WTC11 (cell line): ENCODE data around the gene PLD5. TPM values are rescaled to one million over a fixed set of nuclear protein-coding genes. Genes with fewer than 3 reads are reported as not detected.

ENCODE experiments used
- ATAC-seq: fragments of 200-7000 bp; cut with Tn5 transposase; 2 replicates; pipeline ENCODE4 v1.10.0; 2021; ENCODE audit warnings: mild to moderate bottlenecking, moderate library complexity
- CTCF ChIA-PET: fragments of 300-600 bp; sonication (Branson Sonifier 250); formaldehyde crosslinking; loops from one replicate; lab custom pipeline; 2021; ENCODE audit warnings: antibody characterized with exemption; lab: Charles Lee
- POLR2A ChIA-PET: fragments of 350-600 bp; sonication (Branson Sonifier 250); formaldehyde crosslinking; loops from one replicate; lab custom pipeline; 2021; ENCODE audit warnings: antibody characterized with exemption; lab: Charles Lee
- DNase-seq: peaks from one replicate; pipeline ENCODE4 v3.0.0; 2021; ENCODE audit warnings: low spot score
- H3K27ac Mint-ChIP-seq: 2 replicates; pipeline ENCODE4 v1.8.0; 2021; ENCODE audit warnings: mixed read lengths
- H3K27me3 Mint-ChIP-seq: 2 replicates; pipeline ENCODE4 v1.8.0; 2021; ENCODE audit warnings: low read depth, mild to moderate bottlenecking, moderate library complexity, mixed read lengths
- H3K36me3 Mint-ChIP-seq: 2 replicates; pipeline ENCODE4 v1.8.0; 2021; ENCODE audit warnings: mixed read lengths
- H3K4me1 Mint-ChIP-seq: 2 replicates; pipeline ENCODE4 v1.8.0; 2022; ENCODE audit warnings: mixed read lengths
- H3K4me3 Mint-ChIP-seq: 2 replicates; pipeline ENCODE4 v1.8.0; 2021; ENCODE audit warnings: mild to moderate bottlenecking, moderate library complexity, mixed read lengths
- H3K9me3 Mint-ChIP-seq: 2 replicates; pipeline ENCODE4 v1.8.0; 2021; ENCODE audit warnings: mixed read lengths
- CREB1 ChIP-seq: sonication (generic); formaldehyde crosslinking; IDR thresholded peaks from 2 replicates; pipeline ENCODE4 v1.8.0; 2023; ENCODE audit warnings: mild to moderate bottlenecking, missing genetic modification reagents
- ELF4 ChIP-seq: sonication (generic); formaldehyde crosslinking; IDR thresholded peaks from 2 replicates; pipeline ENCODE4 v1.8.1; 2022; ENCODE audit warnings: low read depth, mild to moderate bottlenecking, moderate library complexity, missing genetic modification reagents
- FOXJ3 ChIP-seq: sonication (generic); formaldehyde crosslinking; IDR thresholded peaks from 2 replicates; pipeline ENCODE4 v1.9.0; 2021; ENCODE audit warnings: missing genetic modification reagents, mild to moderate bottlenecking, borderline replicate concordance
- FOXK1 ChIP-seq: sonication (generic); formaldehyde crosslinking; IDR thresholded peaks from 2 replicates; pipeline ENCODE4 v1.8.0; 2022; ENCODE audit warnings: mild to moderate bottlenecking, moderate library complexity, missing genetic modification reagents
- FOXP1 ChIP-seq: sonication (generic); formaldehyde crosslinking; IDR thresholded peaks from 2 replicates; pipeline ENCODE4 v1.8.0; 2022; ENCODE audit warnings: missing genetic modification reagents, mild to moderate bottlenecking, moderate library complexity, borderline replicate concordance
- IRF2 ChIP-seq: sonication (generic); formaldehyde crosslinking; IDR thresholded peaks from 2 replicates; pipeline ENCODE4 v1.8.0; 2022; ENCODE audit warnings: low read depth, missing genetic modification reagents, borderline replicate concordance
- KAT7 ChIP-seq: sonication (generic); formaldehyde crosslinking; IDR thresholded peaks from 2 replicates; pipeline ENCODE4 v1.8.1; 2023; ENCODE audit warnings: missing genetic modification reagents, mild to moderate bottlenecking, borderline replicate concordance
- NR2C2 ChIP-seq: sonication (generic); formaldehyde crosslinking; IDR thresholded peaks from 2 replicates; pipeline ENCODE4 v1.8.0; 2022; ENCODE audit warnings: mild to moderate bottlenecking, missing genetic modification reagents
- RORB ChIP-seq: fragments of 250-450 bp; sonication (Bioruptor Pico); IDR thresholded peaks from 2 replicates; pipeline ENCODE4 v1.9.0; 2021; ENCODE audit warnings: mild to moderate bottlenecking
- TCF7 ChIP-seq: sonication (generic); formaldehyde crosslinking; IDR thresholded peaks from 2 replicates; pipeline ENCODE4 v1.8.0; 2022; ENCODE audit warnings: mild to moderate bottlenecking, low read depth, missing genetic modification reagents, moderate library complexity
- ZNF219 ChIP-seq: sonication (generic); formaldehyde crosslinking; IDR thresholded peaks from 2 replicates; pipeline ENCODE4 v1.8.0; 2023; ENCODE audit warnings: missing genetic modification reagents, mild to moderate bottlenecking, borderline replicate concordance
- total RNA-seq: library from RNA; stranded (reverse); gene quantifications from 3 replicates; pipeline ENCODE4 v1.2.3, GENCODE V29; 2021
- TF ChIP-seq, protein P1 (sequence below): sonication (generic); formaldehyde crosslinking; IDR thresholded peaks from 2 replicates; pipeline ENCODE4 v1.8.1; 2022; ENCODE audit warnings: low read depth, missing genetic modification reagents, borderline replicate concordance
- TF ChIP-seq, protein P2 (sequence below): sonication (generic); formaldehyde crosslinking; IDR thresholded peaks from 2 replicates; pipeline ENCODE4 v1.8.0; 2022; ENCODE audit warnings: mild to moderate bottlenecking, missing genetic modification reagents
- TF ChIP-seq, protein P3 (sequence below): sonication (generic); formaldehyde crosslinking; IDR thresholded peaks from 2 replicates; pipeline ENCODE4 v1.8.0; 2022; ENCODE audit warnings: mild to moderate bottlenecking, missing genetic modification reagents
- TF ChIP-seq, protein P4 (sequence below): fragments of 250-450 bp; sonication (Bioruptor Pico); IDR thresholded peaks from 2 replicates; pipeline ENCODE4 v1.8.0; 2021; ENCODE audit warnings: mild to moderate bottlenecking
- TF ChIP-seq, protein P5 (sequence below): fragments of 250-450 bp; sonication (Bioruptor Pico); conservative IDR thresholded peaks from 2 replicates; pipeline ENCODE4 v1.9.0; 2021; ENCODE audit warnings: mild to moderate bottlenecking

PLD5 gene
- total RNA-seq, 1 experiment from 2014 or later = 6.4 TPM

DNA sequence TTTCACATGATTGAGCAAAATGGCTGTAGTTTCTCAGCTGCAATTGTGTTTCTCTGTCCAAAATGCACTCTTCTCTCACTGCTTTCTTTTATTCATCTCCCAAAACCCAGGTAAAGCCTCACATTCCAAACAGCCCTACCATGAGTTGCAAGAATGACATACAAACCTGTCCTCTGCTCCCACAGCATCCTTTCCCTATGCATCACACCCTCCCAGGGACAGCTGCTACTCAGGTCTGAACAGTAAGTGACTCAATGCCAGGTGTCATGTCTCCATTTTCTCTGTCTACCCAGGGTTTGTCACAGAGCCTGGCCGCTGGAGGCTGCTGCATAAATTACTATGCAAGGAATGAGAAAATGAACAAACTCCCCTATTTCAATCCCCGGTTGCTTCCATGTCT is 118.5 kb downstream of the PLD5 start:
- Mint-ChIP-seq H3K9me3 (peaks cover 22% of the 10 kb centered on the region), H3K4me1 (0 out of 2 replicates have a peak, but pooled peaks cover 2% of the 10 kb centered on the region), H3K36me3 (peaks cover 19% of the 10 kb centered on the region), H3K27me3 (no peaks in the 10 kb centered on the region), H3K27ac (no peak overlapping the region), H3K4me3 (no peak overlapping the region)
- no peak for ATAC-seq
- TF ChIP-seq FOXP1 (no peak), FOXJ3 (no peak), IRF2 (CRISPR knock-in tag) (no peak)
- CTCF ChIA-PET = no interaction called here
- DNase-seq = no peak
- POLR2A ChIA-PET = no interaction called here

DNA sequence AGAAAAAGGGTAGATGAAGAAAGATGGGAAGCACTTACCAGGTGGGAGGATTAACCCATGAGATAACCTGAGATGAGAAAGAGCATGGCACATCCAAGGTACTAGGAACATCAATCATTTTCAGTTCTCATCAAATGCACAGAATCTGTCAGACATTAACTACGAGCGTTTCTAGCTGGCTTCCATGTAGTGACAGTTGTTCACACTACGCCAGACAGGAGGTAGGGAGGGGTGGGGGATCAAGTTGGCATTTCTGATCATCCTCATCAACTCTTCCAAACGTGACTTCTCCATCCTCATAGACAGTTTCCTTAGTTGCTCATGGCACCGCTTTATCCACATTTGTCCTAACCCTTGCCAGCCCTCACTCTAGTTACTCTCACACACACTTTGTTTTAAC is 120.2 kb downstream of the PLD5 start:
- no peak for TF ChIP-seq KAT7
- no peak for TF ChIP-seq FOXK1 (CRISPR knock-in tag)
- TF ChIP-seq ELF4 (CRISPR knock-in tag) = no peak
- TF ChIP-seq, protein P1, sequence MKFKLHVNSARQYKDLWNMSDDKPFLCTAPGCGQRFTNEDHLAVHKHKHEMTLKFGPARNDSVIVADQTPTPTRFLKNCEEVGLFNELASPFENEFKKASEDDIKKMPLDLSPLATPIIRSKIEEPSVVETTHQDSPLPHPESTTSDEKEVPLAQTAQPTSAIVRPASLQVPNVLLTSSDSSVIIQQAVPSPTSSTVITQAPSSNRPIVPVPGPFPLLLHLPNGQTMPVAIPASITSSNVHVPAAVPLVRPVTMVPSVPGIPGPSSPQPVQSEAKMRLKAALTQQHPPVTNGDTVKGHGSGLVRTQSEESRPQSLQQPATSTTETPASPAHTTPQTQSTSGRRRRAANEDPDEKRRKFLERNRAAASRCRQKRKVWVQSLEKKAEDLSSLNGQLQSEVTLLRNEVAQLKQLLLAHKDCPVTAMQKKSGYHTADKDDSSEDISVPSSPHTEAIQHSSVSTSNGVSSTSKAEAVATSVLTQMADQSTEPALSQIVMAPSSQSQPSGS (CRISPR knock-in tag) = no peak
- TF ChIP-seq, protein P2, sequence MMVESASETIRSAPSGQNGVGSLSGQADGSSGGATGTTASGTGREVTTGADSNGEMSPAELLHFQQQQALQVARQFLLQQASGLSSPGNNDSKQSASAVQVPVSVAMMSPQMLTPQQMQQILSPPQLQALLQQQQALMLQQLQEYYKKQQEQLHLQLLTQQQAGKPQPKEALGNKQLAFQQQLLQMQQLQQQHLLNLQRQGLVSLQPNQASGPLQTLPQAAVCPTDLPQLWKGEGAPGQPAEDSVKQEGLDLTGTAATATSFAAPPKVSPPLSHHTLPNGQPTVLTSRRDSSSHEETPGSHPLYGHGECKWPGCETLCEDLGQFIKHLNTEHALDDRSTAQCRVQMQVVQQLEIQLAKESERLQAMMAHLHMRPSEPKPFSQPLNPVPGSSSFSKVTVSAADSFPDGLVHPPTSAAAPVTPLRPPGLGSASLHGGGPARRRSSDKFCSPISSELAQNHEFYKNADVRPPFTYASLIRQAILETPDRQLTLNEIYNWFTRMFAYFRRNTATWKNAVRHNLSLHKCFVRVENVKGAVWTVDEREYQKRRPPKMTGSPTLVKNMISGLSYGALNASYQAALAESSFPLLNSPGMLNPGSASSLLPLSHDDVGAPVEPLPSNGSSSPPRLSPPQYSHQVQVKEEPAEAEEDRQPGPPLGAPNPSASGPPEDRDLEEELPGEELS (CRISPR knock-in tag) = no peak
- TF ChIP-seq, protein P3, sequence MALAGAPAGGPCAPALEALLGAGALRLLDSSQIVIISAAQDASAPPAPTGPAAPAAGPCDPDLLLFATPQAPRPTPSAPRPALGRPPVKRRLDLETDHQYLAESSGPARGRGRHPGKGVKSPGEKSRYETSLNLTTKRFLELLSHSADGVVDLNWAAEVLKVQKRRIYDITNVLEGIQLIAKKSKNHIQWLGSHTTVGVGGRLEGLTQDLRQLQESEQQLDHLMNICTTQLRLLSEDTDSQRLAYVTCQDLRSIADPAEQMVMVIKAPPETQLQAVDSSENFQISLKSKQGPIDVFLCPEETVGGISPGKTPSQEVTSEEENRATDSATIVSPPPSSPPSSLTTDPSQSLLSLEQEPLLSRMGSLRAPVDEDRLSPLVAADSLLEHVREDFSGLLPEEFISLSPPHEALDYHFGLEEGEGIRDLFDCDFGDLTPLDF = no peak
- no peak for TF ChIP-seq TCF7 (CRISPR knock-in tag)
- no peak for TF ChIP-seq RORB (CRISPR knock-in tag)
- no peak for TF ChIP-seq ZNF219
- TF ChIP-seq NR2C2 (CRISPR knock-in tag) = no peak
- no peak for TF ChIP-seq CREB1 (CRISPR knock-in tag)
- TF ChIP-seq, protein P4, sequence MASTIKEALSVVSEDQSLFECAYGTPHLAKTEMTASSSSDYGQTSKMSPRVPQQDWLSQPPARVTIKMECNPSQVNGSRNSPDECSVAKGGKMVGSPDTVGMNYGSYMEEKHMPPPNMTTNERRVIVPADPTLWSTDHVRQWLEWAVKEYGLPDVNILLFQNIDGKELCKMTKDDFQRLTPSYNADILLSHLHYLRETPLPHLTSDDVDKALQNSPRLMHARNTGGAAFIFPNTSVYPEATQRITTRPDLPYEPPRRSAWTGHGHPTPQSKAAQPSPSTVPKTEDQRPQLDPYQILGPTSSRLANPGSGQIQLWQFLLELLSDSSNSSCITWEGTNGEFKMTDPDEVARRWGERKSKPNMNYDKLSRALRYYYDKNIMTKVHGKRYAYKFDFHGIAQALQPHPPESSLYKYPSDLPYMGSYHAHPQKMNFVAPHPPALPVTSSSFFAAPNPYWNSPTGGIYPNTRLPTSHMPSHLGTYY (CRISPR knock-in tag) = no peak
- TF ChIP-seq, protein P5, sequence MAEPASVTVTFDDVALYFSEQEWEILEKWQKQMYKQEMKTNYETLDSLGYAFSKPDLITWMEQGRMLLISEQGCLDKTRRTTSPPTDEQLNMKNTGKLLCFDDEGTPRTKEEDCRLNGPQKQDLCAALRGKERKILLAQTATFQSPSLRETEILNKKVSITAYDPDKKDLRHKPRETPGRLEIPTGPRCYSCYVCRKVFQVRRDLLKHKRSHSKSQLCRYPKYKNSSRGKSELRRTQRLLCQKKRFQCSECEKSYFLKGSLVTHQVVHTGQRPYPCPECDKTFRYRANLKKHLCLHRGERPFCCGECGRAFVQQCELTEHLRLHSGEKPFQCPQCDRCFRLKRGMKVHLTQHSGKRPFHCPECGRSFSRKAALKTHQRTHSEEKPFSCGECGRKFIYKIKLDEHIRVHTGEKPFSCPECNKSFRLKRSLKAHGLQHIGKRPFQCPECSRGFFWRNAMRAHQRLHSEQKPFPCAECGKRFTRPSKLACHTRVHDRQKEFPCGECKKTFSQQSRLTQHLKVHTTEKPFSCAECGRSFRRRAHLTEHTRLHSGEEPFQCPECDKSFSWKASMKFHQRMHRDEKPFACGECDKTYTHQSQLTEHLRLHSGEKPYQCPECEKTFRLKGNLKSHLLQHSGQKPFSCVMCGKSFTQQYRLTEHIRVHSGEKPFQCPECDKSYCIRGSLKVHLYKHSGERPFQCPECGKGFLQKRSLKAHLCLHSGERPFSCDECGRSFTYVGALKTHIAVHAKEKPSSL (CRISPR knock-in tag) = no peak
- TF ChIP-seq, all 79 proteins: peak for 0
- ChIA-PET CTCF (no interaction called here), POLR2A (interaction anchor here (0.6 kb wide), 1 partner anchor 15 kb away, joined by 3 read pairs; no protein-coding TSS in a partner anchor)
- Mint-ChIP-seq H3K27me3 (no peaks in the 10 kb centered on the region), H3K4me1 (0 out of 2 replicates have a peak, but pooled peaks cover 2% of the 10 kb centered on the region), H3K4me3 (no peak overlapping the region), H3K27ac (no peak overlapping the region), H3K9me3 (peaks cover 12% of the 10 kb centered on the region), H3K36me3 (peaks cover 10% of the 10 kb centered on the region)
- ATAC-seq (no peak), DNase-seq (no peak)
